GM21423 (cell line): ENCODE data around the gene IL2RA.
A peak's percentile ranks its signal among the peaks of the same experiment; 100 is the strongest.

Experiments used
- ATAC-seq: cut with Tn5 transposase; IDR thresholded peaks from one replicate; pipeline ENCODE4 v1.9.1; 2021; ENCODE audit warnings: mild to moderate bottlenecking, moderate library complexity; ENCODE audit not compliant: unreplicated experiment

IL2RA gene

DNA sequence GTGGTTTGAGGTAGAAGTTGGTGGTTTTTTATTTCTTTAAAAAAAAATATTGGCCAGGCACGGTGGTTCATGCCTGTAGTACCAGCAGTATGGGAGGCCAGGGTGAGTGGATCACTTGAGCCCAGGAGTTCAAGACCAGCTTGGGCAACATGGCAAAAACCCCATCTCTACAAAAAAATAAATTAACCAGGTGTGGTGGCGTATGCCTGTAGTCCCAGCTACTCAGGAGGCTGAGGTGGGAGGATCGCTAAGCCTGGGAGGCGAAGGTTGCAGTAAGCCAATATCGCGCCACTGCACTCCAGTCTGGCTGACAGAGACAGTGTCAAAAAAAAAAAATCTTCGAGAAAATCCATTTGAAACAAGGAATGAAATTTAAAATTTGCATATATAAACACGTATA is 1.1 kb downstream of the IL2RA start:
- no peak for ATAC-seq

DNA sequence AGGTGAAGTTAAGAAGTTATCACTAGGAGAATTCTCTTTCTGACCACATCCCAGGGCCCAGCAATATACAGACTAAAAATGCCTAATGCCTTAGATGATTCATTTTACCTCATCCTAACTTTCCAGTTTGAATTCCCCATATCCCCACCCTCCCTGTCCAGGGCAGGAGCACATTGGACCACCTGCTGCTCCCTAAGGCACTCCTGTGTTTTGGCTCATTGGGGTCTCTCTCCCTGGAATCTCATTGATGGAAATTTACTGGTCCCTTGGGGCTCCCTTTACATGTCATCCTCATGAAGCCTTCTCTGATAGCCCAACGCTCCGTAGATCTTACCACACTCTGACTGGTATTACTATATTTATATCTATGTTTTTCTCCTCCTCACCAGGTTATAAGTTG is 2.7 kb downstream of the IL2RA start:
- no peak for ATAC-seq

DNA sequence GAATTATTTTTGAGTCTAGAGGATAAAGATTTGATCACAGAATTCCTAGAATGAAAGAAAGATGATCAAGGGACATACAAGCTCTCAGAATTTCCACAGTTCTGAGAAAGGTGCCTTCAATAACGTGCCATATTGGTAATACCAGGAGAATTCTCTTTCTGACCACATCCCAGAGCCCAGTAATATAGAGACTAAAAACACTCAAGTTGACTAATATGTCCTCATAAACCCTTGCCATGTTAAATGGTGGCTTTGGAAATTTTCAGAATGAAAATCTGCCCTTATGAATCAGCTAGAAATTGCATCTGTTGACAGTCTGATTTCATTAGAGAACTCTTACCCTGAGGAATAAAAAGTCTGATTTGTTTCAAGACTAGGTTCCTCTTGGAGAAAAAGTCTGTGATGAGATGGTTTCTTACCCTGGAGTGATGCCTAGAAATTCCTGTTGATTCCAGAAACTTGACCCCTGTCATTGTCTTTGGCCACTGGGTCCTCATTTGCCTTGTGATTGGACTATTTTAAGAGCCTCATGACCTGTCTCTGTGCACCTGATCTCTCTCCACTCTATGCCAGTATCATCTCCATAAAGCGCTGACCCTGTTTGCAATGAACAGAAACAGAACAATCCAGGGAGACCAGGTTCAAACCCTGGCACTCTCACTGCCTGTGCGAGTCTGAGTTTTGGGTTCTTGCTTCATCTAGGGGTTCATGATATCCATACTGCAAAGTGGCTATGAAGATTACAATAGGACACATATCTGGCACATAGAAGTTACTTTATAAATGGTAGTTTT is 3.3 kb downstream of the IL2RA start:
- ATAC-seq: no peak

DNA sequence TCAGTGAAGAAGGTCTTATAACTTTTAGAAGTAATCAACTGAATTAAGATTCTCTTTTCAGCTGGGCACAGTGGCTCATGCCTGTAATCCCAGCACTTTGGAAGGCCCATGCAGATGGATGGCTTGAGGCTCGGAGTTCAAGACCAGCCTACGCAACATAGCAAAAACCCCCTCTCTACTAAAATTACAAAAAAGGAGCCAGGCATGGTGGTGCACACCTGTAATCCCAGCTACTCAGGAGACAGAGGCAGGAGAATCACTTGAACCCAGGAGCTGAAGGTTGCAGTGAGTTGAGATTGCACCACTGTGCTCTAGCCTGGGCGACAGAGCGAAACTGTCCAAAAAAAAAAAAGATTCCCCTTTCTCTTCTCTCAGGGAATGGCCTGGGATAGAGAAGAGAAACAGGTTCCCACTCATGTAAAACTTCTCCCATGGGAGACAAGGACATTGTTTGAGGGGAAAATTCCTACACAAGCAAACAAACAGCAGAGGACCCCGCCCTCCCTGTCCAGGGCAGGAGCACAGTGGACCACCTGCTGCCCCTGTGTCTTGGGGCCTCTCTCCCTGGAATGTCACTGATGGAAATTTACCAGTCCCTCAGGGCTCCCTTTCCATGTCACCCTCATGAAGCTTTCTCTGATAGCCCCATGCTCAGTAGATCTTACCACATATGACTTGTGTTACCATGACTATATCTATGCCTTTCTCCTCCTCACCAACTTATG is 5.6 kb downstream of the IL2RA start:
- no peak for ATAC-seq

DNA sequence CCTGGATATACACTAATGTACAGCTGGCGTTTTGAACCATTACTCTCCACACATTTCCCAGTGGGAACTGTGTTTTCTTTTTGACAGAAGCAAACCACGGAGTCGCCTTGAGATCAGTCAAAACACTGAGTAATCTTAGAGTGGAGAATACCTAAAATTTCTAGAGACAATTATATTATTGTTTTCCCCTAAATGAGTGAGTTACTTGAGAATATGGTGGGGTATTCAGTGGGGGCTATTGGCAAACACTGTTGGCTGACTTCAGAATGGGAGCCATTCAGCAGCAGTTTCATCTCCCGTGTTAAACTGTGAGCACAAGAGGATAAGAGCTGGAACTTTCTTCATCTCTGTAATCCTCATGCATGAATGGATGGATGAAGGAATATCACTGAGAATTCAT is 6.2 kb downstream of the IL2RA start:
- ATAC-seq: no peak

DNA sequence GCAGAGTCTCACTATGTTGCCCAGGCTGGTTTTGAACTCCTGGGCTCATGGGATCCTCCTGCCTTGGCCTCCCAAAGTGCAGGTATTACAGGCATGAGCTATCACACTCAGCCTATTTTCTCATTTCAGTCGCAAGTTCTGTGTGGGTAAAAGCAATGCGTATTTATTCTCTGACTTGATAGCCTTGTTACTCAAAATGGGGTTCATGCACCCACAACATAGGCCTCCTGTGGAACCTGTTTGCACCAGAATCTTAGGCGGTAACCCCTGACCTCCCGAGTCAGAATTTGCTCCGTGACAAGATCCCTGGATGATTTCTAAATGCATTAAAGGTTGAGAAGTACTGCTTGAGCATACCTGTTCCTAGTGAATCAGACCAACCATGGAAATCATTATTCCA is 7.3 kb downstream of the IL2RA start:
- no peak for ATAC-seq

DNA sequence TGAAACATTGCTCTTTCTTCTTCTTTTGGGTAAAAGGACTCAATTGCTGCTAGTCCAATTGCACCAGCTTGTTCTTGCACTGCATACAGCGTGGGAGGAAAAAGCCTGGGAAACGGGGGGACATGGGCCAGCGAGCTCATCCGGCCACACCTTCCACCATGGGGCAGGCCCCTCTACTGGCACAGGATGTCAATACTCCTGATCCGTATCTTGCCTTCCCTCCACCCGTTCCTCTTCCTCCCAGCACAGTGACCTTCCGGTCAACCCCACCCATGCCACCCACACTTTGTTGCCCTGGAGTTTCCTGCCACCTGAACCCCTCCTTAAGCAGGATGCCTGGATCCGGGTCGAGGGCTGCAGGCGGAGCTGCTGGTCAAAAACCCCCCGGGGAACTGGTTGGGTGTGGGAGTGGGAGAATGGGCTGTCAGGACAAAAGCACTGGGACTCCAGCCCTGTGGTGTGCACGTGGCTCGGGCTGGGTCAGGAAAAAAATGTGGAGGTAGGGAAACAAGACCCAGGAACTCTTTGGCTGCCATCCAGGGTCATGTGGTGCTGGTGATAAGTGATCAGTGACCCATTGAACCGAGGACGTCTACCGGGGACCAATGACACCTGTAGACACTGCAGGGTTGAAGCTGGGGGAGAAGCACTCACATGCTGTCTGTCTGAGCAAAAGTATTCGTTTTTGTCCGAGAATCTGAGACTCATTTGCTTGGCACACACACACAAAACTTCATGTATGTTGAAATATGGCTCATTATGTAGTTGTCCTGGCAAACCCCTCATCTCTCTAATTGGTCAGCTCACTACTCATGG is 8.1 kb downstream of the IL2RA start:
- ATAC-seq: no peak

DNA sequence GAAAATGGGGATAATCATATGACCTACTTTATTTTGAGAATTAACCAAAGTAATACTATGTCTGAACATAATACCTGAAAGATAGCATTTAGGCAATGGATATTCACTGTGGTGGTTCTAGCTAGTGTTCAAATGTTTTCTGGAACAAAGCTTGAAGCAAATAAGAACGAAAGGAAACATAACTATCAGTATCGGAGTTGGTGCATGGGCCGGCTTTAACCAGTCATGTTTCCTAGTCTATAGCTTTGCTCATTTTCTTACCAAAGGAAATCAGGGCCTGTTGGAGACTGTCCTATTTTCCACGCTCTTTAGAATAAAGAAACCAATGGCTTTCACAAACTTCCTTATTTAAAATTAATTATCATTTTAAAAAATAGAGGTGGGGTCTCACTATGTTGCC is 8.9 kb downstream of the IL2RA start:
- ATAC-seq: no peak

DNA sequence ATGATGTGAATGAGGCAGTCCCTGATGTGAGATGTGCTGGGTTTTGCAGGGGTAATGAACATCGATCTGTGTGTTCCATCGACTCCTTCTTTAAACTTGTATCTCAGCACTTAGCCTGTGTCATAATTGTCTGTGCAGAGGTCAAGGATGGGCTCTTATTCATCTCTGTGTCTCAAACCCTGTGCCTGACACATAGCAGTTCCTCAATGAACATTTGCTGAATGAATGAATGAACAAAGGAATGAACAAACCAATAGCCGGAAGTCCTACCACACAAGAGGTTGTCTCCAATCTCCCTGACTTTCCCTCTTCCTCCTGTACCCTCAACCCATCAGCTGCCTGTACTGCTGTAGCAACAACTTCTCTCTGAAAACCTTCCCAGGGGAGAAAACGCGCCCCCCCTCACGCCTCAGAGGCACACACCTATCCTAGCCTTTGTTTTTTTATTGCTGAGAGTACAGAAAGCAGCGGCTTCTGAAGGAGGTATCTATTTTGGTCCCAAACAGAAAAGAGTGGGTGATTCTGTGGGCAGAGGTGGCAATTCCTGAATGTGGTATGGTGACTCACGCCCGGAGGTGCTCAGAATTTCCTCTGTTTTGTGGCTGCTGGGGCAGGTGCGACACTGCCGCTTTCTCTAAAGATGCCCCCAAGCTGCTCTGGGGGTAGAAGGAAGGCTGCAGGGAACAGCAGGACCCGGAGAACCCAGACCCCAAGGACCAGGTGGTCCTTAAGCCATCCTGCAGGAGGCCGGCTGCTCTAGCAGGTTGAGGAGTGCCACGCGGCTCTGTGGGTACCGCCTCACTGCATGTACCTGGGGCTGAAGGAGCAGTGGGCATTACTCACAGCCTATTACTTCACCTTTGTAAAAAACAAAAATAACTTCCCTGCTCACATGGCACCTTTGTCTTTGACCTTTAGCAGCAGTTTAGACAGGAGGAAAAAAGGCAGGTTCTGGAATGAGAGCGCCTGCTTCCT is 9.6 kb downstream of the IL2RA start:
- peak; percentile 26 for ATAC-seq

DNA sequence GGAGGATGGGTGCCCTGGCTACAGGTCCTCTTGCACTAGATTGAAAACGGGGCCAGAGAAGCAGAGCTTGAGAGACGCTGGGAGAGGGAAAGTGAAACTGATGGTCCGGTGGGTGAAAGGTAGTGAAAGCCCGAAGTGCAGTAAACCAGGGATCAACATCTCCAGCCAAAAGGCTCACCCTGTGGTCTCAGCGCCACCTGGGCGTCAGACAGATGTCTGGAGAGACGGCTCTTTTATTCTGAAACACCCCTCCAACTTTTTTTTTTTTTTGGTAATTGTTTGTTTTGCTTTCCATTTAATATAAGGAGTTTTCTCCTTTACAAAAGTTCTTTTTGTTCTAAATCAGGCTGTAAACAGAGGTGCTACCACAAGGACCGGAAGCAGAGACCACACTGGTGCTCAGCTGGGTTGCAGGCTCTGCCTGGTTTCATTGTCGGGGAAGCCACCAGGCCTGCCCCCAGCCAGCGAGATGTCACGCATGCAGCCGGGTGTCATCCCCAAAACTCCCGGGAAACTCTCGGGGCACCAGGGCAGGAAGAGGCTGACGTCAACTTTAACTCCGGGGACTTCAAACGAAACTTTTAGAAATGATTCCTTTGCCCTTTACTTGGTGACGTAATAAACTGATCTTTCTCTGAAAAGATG is 11.2 kb downstream of the IL2RA start:
- ATAC-seq: peak; percentile 60

DNA sequence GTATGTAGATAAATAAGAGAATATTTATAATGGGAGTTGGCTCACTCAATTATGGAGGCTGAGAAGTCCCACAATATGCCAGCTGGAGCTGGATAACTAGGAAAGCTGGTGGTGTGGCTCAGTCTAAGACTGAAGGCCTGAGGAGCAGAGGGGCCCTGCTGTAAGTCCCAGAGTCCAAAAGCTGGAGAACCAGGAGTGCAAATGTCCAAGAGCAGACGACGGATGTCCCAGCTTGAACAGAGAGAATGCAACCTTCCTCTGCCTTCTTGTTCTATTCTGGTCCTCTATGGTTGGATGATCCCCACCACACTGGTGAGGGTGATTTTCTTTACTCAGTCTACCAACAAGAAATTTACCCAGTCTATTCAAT is 13.2 kb downstream of the IL2RA start:
- ATAC-seq: no peak

DNA sequence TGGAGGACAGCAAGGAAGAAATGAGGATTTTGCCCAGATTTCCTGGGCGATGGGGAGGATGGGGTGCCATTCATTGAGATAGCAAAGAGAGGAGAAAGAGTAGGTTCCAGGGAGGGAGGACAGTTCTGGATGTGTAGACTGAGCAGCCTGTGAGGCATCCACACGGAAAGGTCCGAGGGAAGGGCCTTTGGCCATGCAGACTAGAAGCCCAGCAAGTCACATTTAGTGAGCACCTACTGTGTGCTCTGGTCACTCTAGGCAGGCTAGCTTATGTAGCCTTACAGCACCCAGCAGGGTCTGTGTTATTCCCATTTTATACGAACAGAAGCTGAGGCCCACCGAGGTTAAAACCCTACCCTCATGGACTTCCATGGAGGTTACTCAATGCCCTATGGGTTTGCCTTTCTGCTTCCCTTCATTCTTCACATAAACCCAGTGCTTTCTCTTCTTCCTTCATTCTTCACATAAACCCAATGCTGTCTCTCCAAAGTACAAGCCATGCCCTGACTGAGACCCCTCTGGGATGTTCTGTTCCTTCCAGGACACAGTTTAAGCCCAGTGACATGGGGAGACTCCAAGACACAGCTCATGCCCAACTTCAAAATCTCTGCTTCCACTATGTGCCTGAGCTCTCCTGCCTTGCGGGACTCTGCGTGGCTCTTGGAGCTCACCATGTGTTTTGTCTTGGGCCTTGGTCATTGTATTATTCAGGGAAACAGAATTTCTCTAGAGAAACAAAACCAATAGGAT is 13.7 kb downstream of the IL2RA start:
- no peak for ATAC-seq

DNA sequence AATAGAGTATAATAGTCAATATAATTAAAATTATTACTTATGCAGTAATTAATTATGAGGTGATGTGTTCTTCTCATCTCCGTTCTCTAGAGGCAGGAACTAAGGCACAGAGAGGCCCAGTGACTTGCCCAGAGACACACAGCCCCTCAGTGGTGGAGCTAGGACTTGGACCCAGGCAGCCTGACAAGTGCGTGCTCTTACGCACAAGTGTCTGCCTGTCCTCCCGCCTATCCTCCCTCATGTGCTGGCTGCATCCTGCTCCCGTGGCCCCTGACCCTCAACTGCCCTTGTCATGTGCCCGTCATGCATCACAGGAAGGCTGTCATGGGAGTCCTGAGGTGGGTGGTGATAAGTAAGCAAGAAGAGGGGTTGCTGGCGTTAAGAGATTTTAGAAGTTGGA is 14.3 kb downstream of the IL2RA start:
- ATAC-seq: no peak

DNA sequence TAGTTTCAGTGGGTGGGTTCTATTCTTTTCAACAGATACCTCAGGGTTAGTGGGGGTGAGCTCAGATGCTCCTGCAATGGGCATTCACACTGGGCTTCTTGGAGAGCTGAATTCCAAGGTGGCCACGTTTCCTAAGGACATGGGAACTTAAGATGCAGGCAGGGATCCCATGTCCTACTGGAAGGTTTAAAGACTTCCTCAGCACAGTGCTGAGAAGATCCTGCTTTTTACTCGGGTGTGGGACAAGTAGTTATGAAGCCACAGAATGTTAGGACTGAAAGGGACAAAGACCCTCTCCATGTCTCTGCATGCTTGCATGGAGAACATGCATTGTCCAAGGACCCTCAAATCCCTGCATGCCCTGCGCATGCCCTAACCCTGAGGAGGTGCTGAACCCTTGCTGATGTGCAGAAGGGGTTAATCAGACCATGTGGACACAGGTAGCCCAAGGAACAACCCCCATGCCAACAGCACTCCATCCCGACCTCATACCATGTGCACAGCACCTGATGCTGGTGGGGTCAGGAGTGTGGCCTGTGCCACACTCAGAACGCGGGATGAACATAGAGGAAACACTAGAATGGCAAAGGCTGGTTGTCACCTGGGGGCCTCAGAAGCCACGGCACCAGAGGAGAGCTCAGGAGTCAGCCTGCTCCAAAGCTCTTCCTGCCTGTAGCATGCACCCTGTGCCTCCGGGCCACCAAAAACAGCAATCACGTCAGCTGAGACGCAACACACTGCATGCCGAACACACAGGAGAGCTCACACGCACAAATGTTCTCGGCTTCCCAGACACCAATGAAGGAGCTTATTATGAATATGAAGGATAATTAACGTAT is 15.2 kb downstream of the IL2RA start:
- ATAC-seq: no peak

DNA sequence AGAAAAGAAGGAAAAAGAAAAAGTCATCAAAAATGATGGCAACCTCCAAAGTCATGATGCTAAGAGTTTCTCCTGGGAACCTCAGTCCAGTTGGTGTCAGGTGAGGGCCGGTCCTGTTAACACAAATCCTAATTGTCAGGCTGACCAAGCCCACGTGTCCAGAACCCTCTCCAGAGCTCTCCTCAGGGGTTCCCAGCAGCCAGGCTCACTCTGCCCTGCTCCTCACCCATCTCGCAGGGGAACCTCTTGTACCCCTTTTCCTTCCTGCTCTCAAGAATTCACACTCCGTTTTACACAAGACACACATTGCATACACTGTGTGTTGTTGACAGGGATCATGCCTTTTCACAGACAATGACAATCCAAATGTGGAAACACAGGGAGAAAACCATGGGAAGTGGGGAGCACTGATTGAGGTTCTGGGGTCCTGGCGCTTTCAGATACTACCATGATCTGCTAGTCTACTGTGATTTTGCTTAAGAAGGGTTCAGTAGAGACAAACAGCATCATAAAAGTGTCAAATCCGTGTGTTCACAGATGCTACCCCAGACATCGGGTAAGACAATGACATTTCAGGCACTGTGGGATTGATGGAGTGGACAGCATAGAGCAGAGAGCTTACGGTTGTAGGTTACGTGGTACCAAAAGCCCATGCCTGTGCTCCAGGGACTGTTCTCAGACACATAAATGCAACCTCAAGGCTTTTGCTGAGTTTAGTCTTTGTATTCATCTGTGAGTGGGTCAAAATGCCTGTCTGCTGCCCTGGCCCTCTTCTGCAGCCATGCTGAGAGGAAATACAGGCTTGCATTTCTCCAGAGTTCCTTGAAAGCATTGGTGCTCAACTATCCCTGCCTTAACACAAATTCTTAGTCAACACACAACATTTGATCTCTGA is 16.0 kb downstream of the IL2RA start:
- no peak for ATAC-seq

DNA sequence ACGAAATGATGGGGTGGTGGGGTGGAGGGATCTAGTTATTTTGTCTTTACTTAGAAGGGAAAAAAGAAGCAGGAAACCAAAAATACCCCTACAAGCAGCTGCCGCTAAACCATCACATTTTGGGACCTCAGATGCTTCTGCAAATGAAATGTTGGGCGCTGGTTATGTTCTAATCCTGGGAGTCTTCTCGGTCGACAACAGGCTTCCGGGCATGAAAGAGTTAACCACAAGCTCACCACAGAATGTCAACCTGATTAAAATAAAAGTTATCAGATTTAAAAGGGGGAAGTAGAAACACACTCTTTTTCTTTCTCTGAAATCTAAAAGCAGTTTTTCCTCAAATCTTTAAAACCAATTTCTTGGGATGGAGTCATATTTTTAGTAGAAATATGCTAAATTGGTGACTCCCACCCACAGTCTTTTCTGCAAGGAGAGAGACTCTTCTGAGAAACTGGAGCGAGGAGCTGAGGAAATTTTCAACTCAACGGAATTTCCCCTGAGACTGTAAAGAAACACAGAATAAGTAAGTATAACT is 16.8 kb downstream of the IL2RA start:
- ATAC-seq: peak; percentile 23

DNA sequence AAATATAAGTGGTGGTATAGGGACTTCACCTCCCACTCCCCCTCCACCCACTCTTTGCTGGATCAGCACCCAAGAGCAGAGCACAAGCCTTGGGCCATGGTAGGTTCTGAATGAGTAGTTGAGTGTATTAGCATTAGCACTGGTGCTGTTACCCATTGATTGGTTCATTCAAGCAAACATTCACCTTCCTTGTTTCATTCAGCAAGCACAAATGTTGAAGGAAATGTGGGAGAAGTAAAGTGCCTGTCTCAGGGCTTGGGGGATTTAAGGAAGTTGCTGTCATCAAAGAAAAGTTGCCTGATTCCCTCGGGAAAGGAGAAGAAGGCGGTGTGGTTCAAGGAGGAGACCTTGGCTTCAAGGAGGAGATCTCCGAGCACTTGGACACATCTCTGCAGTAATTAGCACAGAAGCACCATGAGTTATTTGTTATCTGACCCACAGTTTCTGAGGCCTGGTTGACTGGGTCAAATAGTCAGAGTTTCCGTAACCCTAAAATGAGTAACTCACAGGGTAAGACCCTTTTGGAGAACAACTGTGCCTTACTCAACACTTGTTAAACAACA is 17.3 kb downstream of the IL2RA start:
- peak; percentile 39 for ATAC-seq
